ENCODE data around the gene YPEL2.

DNA sequence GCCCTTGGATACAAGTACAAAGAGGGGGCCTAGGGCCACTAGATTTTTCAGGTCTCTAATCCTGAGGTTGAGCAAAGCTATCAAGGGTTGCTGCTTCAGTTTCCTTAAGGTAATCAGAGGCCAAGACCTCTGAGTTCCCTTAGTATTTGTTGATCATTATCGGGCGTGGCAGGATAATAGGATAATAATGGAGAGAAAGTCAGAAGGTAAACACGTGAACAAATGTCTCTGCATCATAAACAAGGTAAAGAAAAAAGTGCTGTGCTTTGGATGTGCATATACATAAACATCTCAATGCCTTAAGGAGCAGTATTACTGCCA, 41.5 kb upstream of the YPEL2 start:
- TF ChIP-seq, protein P1, sequence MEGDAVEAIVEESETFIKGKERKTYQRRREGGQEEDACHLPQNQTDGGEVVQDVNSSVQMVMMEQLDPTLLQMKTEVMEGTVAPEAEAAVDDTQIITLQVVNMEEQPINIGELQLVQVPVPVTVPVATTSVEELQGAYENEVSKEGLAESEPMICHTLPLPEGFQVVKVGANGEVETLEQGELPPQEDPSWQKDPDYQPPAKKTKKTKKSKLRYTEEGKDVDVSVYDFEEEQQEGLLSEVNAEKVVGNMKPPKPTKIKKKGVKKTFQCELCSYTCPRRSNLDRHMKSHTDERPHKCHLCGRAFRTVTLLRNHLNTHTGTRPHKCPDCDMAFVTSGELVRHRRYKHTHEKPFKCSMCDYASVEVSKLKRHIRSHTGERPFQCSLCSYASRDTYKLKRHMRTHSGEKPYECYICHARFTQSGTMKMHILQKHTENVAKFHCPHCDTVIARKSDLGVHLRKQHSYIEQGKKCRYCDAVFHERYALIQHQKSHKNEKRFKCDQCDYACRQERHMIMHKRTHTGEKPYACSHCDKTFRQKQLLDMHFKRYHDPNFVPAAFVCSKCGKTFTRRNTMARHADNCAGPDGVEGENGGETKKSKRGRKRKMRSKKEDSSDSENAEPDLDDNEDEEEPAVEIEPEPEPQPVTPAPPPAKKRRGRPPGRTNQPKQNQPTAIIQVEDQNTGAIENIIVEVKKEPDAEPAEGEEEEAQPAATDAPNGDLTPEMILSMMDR (IDR thresholded peaks at IDR 0.05 in 2 of 3, conservative IDR thresholded peaks at IDR 0.05 in 1 of 3; ENCODE audit: borderline replicate concordance in 1 of 3, insufficient read depth in 1 of 3, low read depth in 2 of 3, low read length in 2 of 3): no peak
- no peak for TF ChIP-seq MAX (IDR thresholded peaks at IDR 0.05)
- TF ChIP-seq FOSL1 (IDR thresholded peaks at IDR 0.05; ENCODE audit: low read depth): no peak
- TF ChIP-seq ZFX (IDR thresholded peaks at IDR 0.05): no peak
- no peak for TF ChIP-seq POLR2A (IDR thresholded peaks at IDR 0.05; ENCODE audit: borderline replicate concordance, extremely low read depth, insufficient read depth, insufficient read length)
- TF ChIP-seq CEBPB (IDR thresholded peaks at IDR 0.05; ENCODE audit: low read depth): no peak
- TF ChIP-seq SIN3A (IDR thresholded peaks at IDR 0.05; ENCODE audit: low read depth): no peak
- TF ChIP-seq, protein P2, sequence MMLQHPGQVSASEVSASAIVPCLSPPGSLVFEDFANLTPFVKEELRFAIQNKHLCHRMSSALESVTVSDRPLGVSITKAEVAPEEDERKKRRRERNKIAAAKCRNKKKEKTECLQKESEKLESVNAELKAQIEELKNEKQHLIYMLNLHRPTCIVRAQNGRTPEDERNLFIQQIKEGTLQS (IDR thresholded peaks at IDR 0.05): no peak
- TF ChIP-seq REST (IDR thresholded peaks at IDR 0.05; ENCODE audit: low read depth): no peak
- TF ChIP-seq SP1 (IDR thresholded peaks at IDR 0.05; ENCODE audit: low read depth): no peak
- TF ChIP-seq JUND (IDR thresholded peaks at IDR 0.05): no peak
- TF ChIP-seq EZH2phosphoT487 (IDR thresholded peaks at IDR 0.05; ENCODE audit: borderline replicate concordance): no peak

Data from HCT116 (cell line).